Prostate gland (tissue), 2 donors: ENCODE data around the gene HPS5. TPM values are rescaled to one million over a fixed set of nuclear protein-coding genes. Genes with fewer than 3 reads are reported as not detected.
"Not testable (repeated sequence)": the region's sequence is repeated elsewhere in the genome, so short reads cannot be mapped to it uniquely, and the experiment has no call there.

Source experiments
- DNase-seq: peaks from one replicate; pipeline ENCODE4 v3.0.0-alpha.2; 2019; ENCODE audit warnings: low spot score
- H3K27ac ChIP-seq, 2 donors: fragments of 200-600 bp; sonication (generic); 2 replicates each; pipeline ENCODE4 v1.5.1; 2017 to 2019
- H3K27me3 ChIP-seq: fragments of 200-600 bp; sonication (generic); replicated peaks from 2 replicates; pipeline ENCODE4 v1.5.1; 2019; ENCODE audit not compliant: insufficient read depth
- H3K36me3 ChIP-seq, 2 donors: fragments of 200-600 bp; sonication (generic); 1 replicate in 1 of 2; 2 replicates in 1 of 2; pipeline versions ENCODE4 v1.5.1 to v1.8.1; 2017 to 2019
- H3K4me1 ChIP-seq: fragments of 200-600 bp; sonication (generic); replicated peaks from 2 replicates; pipeline ENCODE4 v1.5.1; 2019
- H3K4me3 ChIP-seq, 2 donors: fragments of 200-600 bp; sonication (generic); 2 replicates each; pipeline ENCODE4 v1.5.1; 2017 to 2019
- H3K9me3 ChIP-seq: fragments of 200-600 bp; sonication (generic); 2 replicates; pipeline ENCODE4 v1.5.1; 2017
- CTCF ChIP-seq, 4 experiments: fragments of 200-600 bp in 2 of 4; fragments of 450-650 bp in 2 of 4; sonication (generic) in 2 of 4; IDR thresholded peaks; 1 replicate in 3 of 4; 2 replicates in 1 of 4; pipeline ENCODE4 v1.5.1; 2016 to 2019; ENCODE audit warnings: antibody characterized with exemption in 4 of 4, mild to moderate bottlenecking in 2 of 4, moderate library complexity in 2 of 4
- POLR2A ChIP-seq: fragments of 450-650 bp; IDR thresholded peaks from one replicate; pipeline ENCODE4 v1.6.1; 2016; ENCODE audit warnings: antibody characterized with exemption, mild to moderate bottlenecking
- POLR2AphosphoS5 ChIP-seq: sonication (generic); formaldehyde crosslinking; IDR thresholded peaks from one replicate; pipeline ENCODE4 v1.6.1; 2017; ENCODE audit warnings: antibody characterized with exemption
- WGBS: methylation state at CpG from one replicate; pipeline ENCODE4 v1.1.5; 2018; 5-methylcytosine and 5-hydroxymethylcytosine counted together
- intact Hi-C: fragments of 100-400 bp; cut with DNase I; formaldehyde crosslinking; loops from one replicate; pipeline ENCODE4 v1.14.2; 2022
- total RNA-seq, 2 donors: library from RNA; depleted of rRNA; stranded (reverse); fragments of >200 nt; gene quantifications; one replicate each; pipeline ENCODE4 v1.1.0, GENCODE V29; 2016

The HPS5 gene
- total RNA-seq, 2 donors from 2014 or later = 20.5 to 56.0 TPM

GRCh38 chr11:18259259-18259658 is 62.7 kb downstream of the HPS5 start:
- no peaks in the 10 kb centered on the region for H3K9me3 ChIP-seq
- no peaks in the 10 kb centered on the region for H3K36me3 ChIP-seq
- TF ChIP-seq CTCF (IDR thresholded peaks at IDR 0.05) (no peak), POLR2A (no peak), POLR2AphosphoS5 (no peak)
- no peak overlapping the region for H3K27ac ChIP-seq
- no peaks in the 10 kb centered on the region for H3K4me1 ChIP-seq
- intact Hi-C loops = no loop called here
- H3K27me3 ChIP-seq = no peaks in the 10 kb centered on the region
- no peak overlapping the region for H3K4me3 ChIP-seq
- no peak for DNase-seq

- no peak overlapping the region for H3K27ac ChIP-seq
- no peaks in the 10 kb centered on the region for H3K9me3 ChIP-seq
- no peak for DNase-seq
- H3K36me3 ChIP-seq = no peaks in the 10 kb centered on the region
- TF ChIP-seq POLR2A = no peak
- WGBS = 68% methylated on average over 2 of the region's 2 CpGs
- no peak overlapping the region for H3K4me3 ChIP-seq
- H3K27me3 ChIP-seq = no peaks in the 10 kb centered on the region
- H3K4me1 ChIP-seq = no peaks in the 10 kb centered on the region
- intact Hi-C loops = no loop called here
These were observed 67.1 kb downstream of the HPS5 start for GRCh38 chr11:18254781-18255361.

DNA sequence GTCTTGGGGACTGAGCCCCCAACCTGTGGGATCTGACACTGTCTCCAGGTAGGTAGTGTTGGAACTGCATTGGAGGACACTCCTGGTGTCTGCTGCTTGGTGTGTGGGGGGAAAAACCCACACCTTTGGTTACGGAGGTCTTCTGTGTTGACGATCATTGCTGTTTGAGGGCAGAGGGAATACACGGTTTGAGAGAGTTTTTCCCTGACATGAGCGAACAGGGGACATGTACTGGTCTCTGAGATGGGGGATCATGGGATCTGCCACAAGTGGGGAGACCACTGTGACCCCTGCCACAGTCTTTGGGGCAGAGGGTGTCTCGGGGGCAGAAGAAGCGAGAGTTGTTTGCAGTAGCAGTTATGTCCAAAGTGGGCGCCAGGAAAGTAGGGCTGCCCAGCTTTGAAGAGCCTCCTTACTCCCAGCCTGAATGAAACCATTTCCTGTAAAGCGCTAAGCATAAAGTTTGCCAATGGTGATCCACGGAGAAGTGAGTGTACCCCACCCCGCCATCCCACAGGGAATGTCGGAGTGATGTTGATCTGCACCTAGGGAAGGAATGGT is 68.1 kb downstream of the HPS5 start:
- Histone ChIP-seq H3K36me3 (no peaks in the 10 kb centered on the region), H3K9me3 (no peaks in the 10 kb centered on the region), H3K4me1 (no peaks in the 10 kb centered on the region), H3K4me3 (no peak overlapping the region), H3K27me3 (no peaks in the 10 kb centered on the region), H3K27ac (no peak overlapping the region)
- DNase-seq = no peak
- intact Hi-C loops = no loop called here
- WGBS = 78% methylated on average over 11 of the region's 11 CpGs
- TF ChIP-seq CTCF (IDR thresholded peaks at IDR 0.05) (no peak), POLR2AphosphoS5 (no peak), POLR2A (no peak)

DNA sequence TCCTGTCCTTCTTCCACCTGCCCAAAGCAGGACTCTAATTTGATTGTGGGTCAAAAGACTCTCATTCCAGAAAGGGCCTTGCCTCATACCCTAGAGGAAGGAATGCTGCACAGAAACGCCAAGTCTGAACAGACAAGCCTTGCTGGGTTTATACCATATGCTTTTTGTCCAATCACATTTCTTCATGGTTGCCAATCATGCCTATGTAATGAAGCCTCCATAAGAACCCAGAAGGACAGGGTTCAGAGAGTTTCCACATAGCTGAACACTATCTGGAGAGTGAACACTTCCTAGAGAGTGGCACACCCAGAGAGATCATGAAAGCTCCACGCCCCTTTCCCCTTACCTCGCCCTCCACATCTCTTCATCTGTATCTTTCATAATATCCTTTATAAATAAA is 68.7 kb downstream of the HPS5 start:
- Histone ChIP-seq H3K27ac (no peak overlapping the region), H3K4me3 (no peak overlapping the region), H3K4me1 (no peaks in the 10 kb centered on the region), H3K27me3 (no peaks in the 10 kb centered on the region), H3K9me3 (no peaks in the 10 kb centered on the region), H3K36me3 (no peaks in the 10 kb centered on the region)
- intact Hi-C loops = no loop called here
- 79% methylated on average over 3 of the region's 3 CpGs for WGBS
- no peak for TF ChIP-seq POLR2AphosphoS5
- no peak for TF ChIP-seq POLR2A
- no peak for TF ChIP-seq CTCF (IDR thresholded peaks at IDR 0.05)
- no peak for DNase-seq

GRCh38 chr11:18248561-18248960 is 73.4 kb downstream of the HPS5 start, which contains the start of gene SAA2:
Gene SAA2, minus strand, starts transcription at chr11:18248668. Its CDS starts 657 bp downstream, at chr11:18248011.
- Histone ChIP-seq H3K27me3 (no peaks in the 10 kb centered on the region), H3K4me1 (no peaks in the 10 kb centered on the region), H3K4me3 (no peak within 1 kb of the TSS), H3K36me3 (no peaks in the 10 kb centered on the region), H3K27ac (no peak within 1 kb of the TSS), H3K9me3 (no peaks in the 10 kb centered on the region)
- no peak for DNase-seq
- TF ChIP-seq POLR2A = no peak
- no peak for TF ChIP-seq CTCF (IDR thresholded peaks at IDR 0.05)
- no peak for TF ChIP-seq POLR2AphosphoS5
- intact Hi-C loops = no loop called here
- WGBS = 72% methylated on average over 5 of the region's 5 CpGs

- H3K9me3 ChIP-seq, H3K36me3 ChIP-seq, H3K27ac ChIP-seq, intact Hi-C loops, H3K27me3 ChIP-seq, DNase-seq, H3K4me1 ChIP-seq, H3K4me3 ChIP-seq: not testable (repeated sequence)
- WGBS = 85% methylated on average over 3 of the region's 6 CpGs
These were observed 74.8 kb downstream of the HPS5 start for GRCh38 chr11:18247191-18247581.

GRCh38 chr11:18246379-18247190 is 75.4 kb downstream of the HPS5 start:
- intact Hi-C loops, H3K9me3 ChIP-seq, H3K27ac ChIP-seq: not testable (repeated sequence)

More at GRCh38 chr11:18246379-18247190, 75.4 kb downstream of the HPS5 start:
- H3K4me3 ChIP-seq, H3K36me3 ChIP-seq, H3K27me3 ChIP-seq, H3K4me1 ChIP-seq, DNase-seq: not testable (repeated sequence)
- WGBS = 79% methylated on average over 11 of the region's 11 CpGs
